Right lobe of liver (tissue), 4 donors: ENCODE data around the gene ASB13.

Experiments used
- CTCF ChIP-seq, 4 donors: fragments of 200-600 bp in 3 of 4; fragments of 450-650 bp in 1 of 4; IDR thresholded peaks; one replicate each; pipeline versions ENCODE4 v1.5.1 to v1.8.0; 2016 to 2022; ENCODE audit warnings: antibody characterized with exemption in 4 of 4, mild to moderate bottlenecking in 2 of 4
- POLR2A ChIP-seq: fragments of 450-650 bp; IDR thresholded peaks from one replicate; pipeline ENCODE4 v1.6.1; 2017; ENCODE audit warnings: antibody characterized with exemption, mild to moderate bottlenecking
- donor health status: DM: no; HTN: no; CAD: no.
- donor health status: DM: no; HTN: no; CAD: no.
- donor health status: DM: no; HTN: yes; CAD: no.

GRCh38 chr10:5600908-5601307 is 65.5 kb downstream of the ASB13 start:
- TF ChIP-seq CTCF (IDR thresholded peaks at IDR 0.05) = no peak
- TF ChIP-seq POLR2A = no peak
